Peyer's patch (tissue), 4 donors: Measurements from ENCODE around the gene PBRM1. TPM values are rescaled to one million over a fixed set of nuclear protein-coding genes. Genes with fewer than 3 reads are reported as not detected.

ENCODE experiments used
- DNase-seq, 3 donors: peaks; one replicate each; pipeline ENCODE4 v3.0.0-alpha.2; 2017 to 2019
- H3K27ac ChIP-seq, 4 donors: fragments of 200-600 bp; sonication (generic); one replicate each; pipeline ENCODE4 v1.5.1; 2016 to 2019
- H3K27me3 ChIP-seq, 2 donors: fragments of 200-600 bp; sonication (generic); one replicate each; pipeline ENCODE4 v1.5.1; 2019
- H3K36me3 ChIP-seq, 3 donors: fragments of 200-600 bp; sonication (generic); one replicate each; pipeline ENCODE4 v1.5.1; 2016 to 2019
- H3K4me1 ChIP-seq, 4 donors: fragments of 200-600 bp; sonication (generic); one replicate each; pipeline ENCODE4 v1.5.1; 2016 to 2019
- H3K4me3 ChIP-seq, 4 donors: fragments of 200-600 bp; sonication (generic); 1 replicate in 3 of 4; 2 replicates in 1 of 4; pipeline ENCODE4 v1.5.1; 2016 to 2019; ENCODE audit warnings: mild to moderate bottlenecking in 1 of 4
- H3K9me3 ChIP-seq, 4 donors: fragments of 200-600 bp; sonication (generic); one replicate each; pipeline ENCODE4 v1.5.1; 2016 to 2019; ENCODE audit warnings: mild to moderate bottlenecking in 1 of 4
- POLR2A ChIP-seq, 2 donors: fragments of 450-650 bp; IDR thresholded peaks; one replicate each; pipeline ENCODE4 v1.5.1; 2017; ENCODE audit warnings: antibody characterized with exemption in 2 of 2, mild to moderate bottlenecking in 2 of 2, moderate library complexity in 2 of 2
- total RNA-seq, 4 donors: library from RNA; depleted of rRNA; stranded (reverse); fragments of >200 nt; gene quantifications; one replicate each; pipeline ENCODE4 v1.1.0, GENCODE V29; 2016
- TF ChIP-seq, protein P1 (sequence below), 6 experiments: fragments of 450-650 bp in 4 of 6; fragments of 200-600 bp in 2 of 6; sonication (generic) in 1 of 6; IDR thresholded peaks; one replicate each; pipeline ENCODE4 v1.5.1; 2017 to 2019; ENCODE audit warnings: antibody characterized with exemption in 6 of 6, mild to moderate bottlenecking in 3 of 6, moderate library complexity in 1 of 6

Gene PBRM1
- total RNA-seq, 4 donors from 2014 or later: 68.1 to 120 (median 82.1) TPM

DNA sequence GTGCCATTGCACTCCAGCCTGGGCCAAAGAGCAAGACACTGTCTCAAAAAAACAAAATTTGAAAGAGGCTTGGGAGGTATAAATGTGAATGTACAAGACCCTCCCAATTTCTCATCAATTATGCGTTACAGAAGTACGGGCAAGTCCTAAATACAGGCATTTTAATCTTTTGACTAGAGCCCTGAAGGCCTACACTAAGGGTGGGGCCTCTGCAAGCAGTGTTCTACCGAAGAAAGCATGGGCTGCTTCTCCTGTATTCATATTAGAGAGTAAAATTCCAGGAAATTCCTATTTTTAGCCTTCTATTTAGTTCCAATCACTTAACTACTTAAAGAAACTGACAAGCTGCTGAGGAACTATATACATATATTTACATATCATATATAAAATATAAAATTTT, 25.7 kb downstream of the PBRM1 start:
- no peak for DNase-seq
- TF ChIP-seq POLR2A (IDR thresholded peaks at IDR 0.05): no peak
- TF ChIP-seq, protein P1, sequence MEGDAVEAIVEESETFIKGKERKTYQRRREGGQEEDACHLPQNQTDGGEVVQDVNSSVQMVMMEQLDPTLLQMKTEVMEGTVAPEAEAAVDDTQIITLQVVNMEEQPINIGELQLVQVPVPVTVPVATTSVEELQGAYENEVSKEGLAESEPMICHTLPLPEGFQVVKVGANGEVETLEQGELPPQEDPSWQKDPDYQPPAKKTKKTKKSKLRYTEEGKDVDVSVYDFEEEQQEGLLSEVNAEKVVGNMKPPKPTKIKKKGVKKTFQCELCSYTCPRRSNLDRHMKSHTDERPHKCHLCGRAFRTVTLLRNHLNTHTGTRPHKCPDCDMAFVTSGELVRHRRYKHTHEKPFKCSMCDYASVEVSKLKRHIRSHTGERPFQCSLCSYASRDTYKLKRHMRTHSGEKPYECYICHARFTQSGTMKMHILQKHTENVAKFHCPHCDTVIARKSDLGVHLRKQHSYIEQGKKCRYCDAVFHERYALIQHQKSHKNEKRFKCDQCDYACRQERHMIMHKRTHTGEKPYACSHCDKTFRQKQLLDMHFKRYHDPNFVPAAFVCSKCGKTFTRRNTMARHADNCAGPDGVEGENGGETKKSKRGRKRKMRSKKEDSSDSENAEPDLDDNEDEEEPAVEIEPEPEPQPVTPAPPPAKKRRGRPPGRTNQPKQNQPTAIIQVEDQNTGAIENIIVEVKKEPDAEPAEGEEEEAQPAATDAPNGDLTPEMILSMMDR (IDR thresholded peaks at IDR 0.05): no peak

DNA sequence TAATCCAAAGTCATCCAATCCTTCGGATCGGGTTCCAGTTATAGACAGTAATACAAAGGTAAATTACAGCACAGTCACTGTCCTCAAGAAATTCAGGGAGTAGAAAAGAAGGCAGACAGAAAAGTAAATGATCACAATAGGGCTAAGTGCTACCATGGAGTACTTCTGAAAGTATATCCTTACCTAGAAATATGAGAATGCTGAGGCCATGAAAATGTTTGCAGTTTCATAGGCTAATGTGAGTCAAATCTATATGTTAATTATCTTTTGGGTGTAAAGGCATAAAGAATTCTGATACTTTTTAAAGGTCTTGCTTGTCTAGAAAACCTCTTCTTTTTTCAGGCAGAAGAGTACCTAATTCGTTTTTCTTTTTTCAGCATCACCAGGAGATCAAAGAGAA, 29.8 kb downstream of the PBRM1 start:
- DNase-seq: no peak
- H3K27ac ChIP-seq: no peak overlapping the region
- H3K27me3 ChIP-seq: no peaks in the 10 kb centered on the region
- no peaks in the 10 kb centered on the region for H3K9me3 ChIP-seq
- H3K36me3 ChIP-seq: peaks cover 0 to 97% (median 3%) of the 10 kb centered on the region in 3 donors
- no peaks in the 10 kb centered on the region for H3K4me1 ChIP-seq
- H3K4me3 ChIP-seq: no peak overlapping the region
- TF ChIP-seq, protein P1 (IDR thresholded peaks at IDR 0.05): no peak
- TF ChIP-seq POLR2A (IDR thresholded peaks at IDR 0.05): no peak

More for the DNA sequence above, 25.7 kb downstream of the PBRM1 start:
- Histone ChIP-seq H3K4me3 (no peak overlapping the region), H3K4me1 (no peaks in the 10 kb centered on the region), H3K9me3 (no peaks in the 10 kb centered on the region), H3K27me3 (no peaks in the 10 kb centered on the region), H3K36me3 (peaks cover 0 to 89% (median 3%) of the 10 kb centered on the region in 3 donors), H3K27ac (no peak overlapping the region)

DNA sequence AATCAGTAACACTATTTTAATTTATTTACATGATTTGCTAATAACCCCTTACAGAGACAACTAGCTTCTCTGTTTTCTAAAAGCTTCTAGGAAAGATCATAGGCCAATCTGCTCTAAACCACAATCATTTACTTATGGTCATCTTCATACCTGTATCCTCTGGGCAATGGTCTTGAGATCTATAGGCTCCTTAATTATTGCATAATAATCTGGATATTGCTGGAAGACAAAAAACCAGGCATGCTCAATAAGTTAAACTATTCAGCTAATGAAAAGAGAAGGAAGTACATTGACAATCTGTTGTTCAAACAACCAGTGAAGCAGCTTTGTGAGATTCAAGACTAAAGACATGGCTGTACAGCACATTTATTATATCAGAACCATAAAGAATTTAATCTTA, 34.1 kb downstream of the PBRM1 start:
- H3K4me1 ChIP-seq: no peaks in the 10 kb centered on the region
- peaks cover 0 to 93% (median 3%) of the 10 kb centered on the region in 3 donors for H3K36me3 ChIP-seq
- H3K9me3 ChIP-seq: no peaks in the 10 kb centered on the region
- H3K27ac ChIP-seq: no peak overlapping the region
- TF ChIP-seq, protein P1 (IDR thresholded peaks at IDR 0.05): no peak
- TF ChIP-seq POLR2A (IDR thresholded peaks at IDR 0.05): no peak
- H3K27me3 ChIP-seq: no peaks in the 10 kb centered on the region
- no peak for DNase-seq
- H3K4me3 ChIP-seq: no peak overlapping the region

DNA sequence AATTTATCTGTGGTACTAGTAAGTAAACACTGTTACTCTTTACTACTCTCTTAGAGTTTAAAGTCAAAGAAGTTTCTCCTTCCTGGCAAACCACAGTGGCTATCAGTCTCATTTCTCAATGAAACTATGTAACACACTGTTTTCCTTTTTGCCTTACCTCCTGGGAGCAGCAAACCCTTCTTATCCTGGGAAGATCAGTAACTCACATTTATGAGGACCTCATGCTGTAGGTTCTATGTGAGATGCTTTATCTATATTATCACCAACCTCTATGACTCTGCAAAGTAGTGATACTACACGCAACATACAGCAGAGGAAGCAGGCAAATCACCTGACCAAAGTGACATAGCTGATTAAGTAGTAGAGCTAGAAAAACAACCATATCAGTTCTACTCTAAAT, 35.3 kb downstream of the PBRM1 start:
- Histone ChIP-seq H3K4me1 (no peaks in the 10 kb centered on the region), H3K9me3 (no peaks in the 10 kb centered on the region), H3K4me3 (no peak overlapping the region), H3K36me3 (peaks cover 0 to 93% (median 3%) of the 10 kb centered on the region in 3 donors), H3K27me3 (no peaks in the 10 kb centered on the region), H3K27ac (no peak overlapping the region)
- TF ChIP-seq POLR2A (IDR thresholded peaks at IDR 0.05): no peak
- TF ChIP-seq, protein P1 (IDR thresholded peaks at IDR 0.05): no peak
- no peak for DNase-seq

DNA sequence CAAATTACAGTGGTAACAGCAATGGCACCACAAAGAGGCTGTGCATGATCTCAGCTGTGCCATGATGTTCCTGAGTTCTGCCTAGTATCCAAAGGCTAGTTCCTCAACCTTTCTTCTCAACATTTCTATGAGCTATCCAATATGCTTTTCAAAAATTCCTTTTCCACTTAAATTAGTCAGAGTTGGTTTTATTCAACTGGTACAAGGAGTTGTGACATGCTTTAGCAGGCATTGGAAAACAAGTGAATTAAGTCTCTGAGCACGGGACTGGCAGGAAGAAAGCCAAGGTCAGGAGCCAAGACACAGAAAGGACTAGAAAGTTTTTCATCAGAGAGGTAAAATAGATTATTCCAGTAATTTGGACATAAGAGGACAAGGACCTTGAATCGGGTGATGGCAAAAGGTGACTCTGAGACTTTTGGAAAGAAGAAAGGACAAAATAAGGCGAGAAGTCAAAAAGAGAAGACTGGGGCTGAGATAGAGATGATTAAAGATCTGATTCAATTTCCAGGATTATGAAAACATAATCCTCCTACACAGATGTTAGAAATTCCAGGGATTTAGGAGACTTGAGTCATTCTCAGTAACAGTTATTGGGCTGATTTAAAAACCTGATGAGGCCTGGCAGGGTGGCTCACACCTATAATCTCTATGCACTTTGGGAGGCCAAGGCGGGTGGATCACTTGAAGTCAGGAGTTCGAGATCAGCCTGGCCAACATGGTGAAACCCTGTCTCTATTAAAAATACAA, 36.1 kb downstream of the PBRM1 start:
- TF ChIP-seq, protein P1 (IDR thresholded peaks at IDR 0.05): no peak

More for the DNA sequence above, 36.1 kb downstream of the PBRM1 start:
- no peak for DNase-seq
- H3K36me3 ChIP-seq: peaks cover 0 to 94% (median 3%) of the 10 kb centered on the region in 3 donors
- H3K4me1 ChIP-seq: no peaks in the 10 kb centered on the region
- no peak overlapping the region for H3K4me3 ChIP-seq
- no peaks in the 10 kb centered on the region for H3K27me3 ChIP-seq
- no peaks in the 10 kb centered on the region for H3K9me3 ChIP-seq
- H3K27ac ChIP-seq: no peak overlapping the region
